HG03575 (cell line): ENCODE data around the gene FAM120C.

Experiments used
- ATAC-seq: cut with Tn5 transposase; IDR thresholded peaks from one replicate; pipeline ENCODE4 v1.9.1; 2021; ENCODE audit not compliant: unreplicated experiment, insufficient number of reproducible peaks, low FRiP score; ENCODE audit errors: extremely low read depth

The FAM120C gene, protein sequence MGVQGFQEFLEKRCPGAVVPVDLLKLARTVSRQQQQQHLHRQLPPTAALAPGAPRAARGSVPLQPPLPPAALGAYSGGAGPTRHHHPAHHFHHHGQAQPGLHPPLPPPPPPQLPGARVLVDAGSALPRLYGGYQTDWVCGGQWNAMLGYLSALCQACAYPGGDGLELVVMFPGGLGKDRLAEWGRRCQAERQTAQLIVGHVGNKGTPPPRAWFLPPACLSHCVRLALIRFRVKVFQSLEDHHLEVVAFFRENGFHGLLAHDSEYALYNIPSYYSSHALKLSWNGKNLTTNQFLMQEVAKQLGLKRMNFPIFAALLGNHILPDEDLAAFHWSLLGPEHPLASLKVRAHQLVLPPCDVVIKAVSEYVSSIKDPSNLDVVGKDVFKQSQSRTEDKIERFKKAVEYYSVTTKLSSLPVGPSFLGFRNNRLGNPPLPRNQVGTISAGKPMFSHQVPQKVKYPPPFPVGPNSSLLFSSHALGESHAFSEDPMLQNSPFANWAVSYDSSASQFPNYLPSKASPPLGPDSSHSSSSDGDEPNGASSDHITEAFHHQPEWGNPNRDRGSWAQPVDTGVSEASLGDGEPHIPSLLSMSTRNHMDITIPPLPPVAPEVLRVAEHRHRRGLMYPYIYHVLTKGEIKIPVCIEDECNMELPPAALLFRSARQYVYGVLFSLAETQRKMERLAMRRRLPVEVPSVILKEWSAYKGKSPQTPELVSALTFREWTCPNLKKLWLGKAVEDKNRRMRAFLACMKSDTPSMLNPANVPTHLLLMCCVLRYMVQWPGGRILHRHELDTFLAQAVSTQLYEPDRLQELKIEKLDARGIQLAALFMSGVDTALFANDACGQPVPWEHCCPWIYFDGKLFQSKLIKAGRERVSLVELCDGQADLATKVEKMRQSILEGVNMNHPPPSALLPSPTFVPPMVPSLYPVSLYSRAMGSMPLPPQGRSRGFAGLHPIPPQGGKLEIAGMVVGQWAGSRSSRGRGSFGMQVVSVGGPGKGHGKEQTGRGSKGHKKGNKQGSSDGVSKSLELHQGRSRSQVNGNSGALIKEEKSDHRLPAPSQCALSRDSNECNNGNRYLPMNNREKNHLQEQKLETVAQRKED

DNA sequence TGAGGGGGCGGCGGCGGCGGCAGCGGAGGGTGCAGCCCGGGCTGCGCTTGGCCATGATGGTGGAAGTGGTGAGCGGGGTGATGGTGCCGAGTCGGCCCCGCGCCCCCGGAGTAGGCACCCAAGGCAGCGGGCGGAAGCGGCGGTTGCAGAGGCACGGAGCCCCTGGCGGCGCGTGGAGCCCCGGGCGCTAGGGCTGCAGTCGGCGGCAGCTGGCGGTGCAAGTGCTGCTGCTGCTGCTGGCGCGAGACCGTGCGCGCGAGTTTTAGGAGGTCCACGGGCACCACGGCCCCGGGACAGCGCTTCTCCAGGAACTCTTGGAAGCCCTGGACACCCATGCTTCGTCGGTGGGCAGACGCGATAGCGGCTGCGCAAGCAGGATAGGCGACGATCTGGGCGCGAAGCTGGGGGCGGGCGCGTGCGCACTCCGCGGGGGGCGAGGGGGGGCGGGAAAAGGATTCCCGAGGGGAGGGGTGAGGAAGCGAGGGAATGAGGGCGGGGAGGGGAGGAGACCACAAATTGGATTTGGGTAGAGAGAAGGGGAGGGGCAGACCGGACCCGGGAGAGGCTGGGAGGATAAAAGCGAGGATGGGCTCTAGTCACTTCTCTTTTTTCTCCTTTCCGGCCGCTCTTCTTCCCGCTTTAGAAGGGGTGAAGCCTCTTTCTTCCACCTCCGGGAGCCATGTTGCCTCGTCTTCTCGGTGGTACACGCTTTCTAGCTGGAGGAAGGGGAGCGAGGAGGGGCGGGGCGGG is at the start of gene FAM120C:
Gene FAM120C, minus strand, starts transcription at position 391 of the 750 bp plus-strand sequence. Its CDS starts 56 bp downstream, at position 335.
- no peak for ATAC-seq

DNA sequence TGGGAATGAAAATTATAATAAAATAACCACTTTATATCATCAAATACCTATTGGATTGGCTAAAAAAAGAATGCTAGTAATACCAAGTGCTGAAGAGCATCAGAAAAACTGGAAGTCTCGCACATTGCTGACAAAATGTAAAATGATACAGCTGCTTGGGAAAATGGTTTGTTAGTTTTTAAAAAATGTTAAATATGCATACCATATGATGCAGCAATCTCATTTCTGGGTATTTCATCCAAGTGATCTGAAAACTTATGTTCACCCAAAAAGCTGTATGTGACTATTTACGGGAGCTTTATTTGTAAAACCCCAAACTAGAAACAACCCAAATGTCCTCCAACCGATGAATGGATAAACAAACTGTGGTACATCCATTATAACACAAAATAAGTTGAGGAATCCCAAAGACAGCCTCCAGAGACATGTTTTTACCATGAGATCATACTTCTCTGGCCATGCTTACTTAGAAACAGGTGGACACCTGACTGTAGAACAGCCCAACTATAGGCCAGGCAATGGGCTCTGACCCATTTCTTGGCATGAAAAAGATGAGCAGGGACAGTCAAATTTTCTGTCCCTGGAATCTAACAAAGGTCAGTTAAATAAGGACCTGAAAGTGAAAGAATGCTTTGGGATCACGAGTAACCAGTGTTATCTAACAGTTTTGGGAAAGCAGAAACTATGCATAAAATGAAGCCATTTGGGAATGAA is 47.5 kb upstream of the FAM120C start:
- ATAC-seq, result no peak

DNA sequence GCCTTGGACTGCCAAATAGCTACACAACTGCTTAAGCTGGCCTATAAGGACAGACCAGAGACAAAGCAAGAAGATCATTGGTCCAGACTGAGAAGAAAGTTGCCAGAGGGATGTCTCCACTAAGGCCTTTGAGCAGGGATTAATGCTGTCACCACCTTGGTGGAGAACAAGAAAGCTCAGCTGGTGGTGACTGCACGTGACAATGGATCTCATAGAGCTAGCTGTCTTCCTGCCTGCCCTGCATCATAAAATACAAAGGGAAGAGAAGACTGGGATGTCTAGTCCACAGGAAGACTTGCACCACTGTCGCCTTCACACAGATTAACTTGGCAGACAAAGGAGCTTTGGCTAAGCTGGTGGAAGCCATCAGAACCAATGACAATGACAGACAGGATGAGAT is 40.5 kb upstream of the FAM120C start:
- no peak for ATAC-seq

DNA sequence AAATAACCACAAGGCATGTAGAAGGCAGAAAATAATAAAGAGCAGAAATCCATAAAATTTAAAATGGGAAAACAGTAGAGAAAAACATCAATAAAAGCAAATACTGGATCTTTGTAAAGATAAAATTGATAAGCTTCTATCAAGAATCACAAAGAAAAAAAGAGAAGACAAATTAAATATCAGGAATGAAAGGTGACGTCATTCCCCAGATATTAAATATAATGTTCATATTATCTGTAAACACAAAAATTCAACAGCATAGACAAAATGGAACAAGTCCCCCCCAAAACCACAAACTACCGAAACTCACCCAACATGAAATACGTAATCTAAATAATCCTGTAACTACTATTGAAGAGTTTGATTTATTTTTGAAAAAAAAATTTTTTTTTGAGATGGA is 30.5 kb upstream of the FAM120C start:
- no peak for ATAC-seq

DNA sequence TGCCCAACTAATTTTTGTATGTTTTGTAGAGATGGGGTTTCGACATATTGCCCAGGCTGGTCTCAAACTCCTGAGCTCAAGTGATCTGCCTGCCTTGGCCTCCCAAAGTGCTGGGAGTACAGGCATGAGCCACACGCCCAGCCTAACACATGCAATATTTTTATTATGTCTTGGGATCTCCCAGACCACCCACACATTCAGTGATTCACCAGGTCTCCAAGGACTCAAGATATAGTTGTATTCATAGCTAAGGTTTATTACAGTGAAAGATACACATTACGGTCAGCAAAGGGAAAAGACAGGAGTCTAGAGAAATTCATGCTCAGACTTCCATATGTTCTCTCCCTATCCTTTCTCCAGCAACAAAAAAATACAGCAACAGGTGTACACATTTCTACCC is 25.5 kb upstream of the FAM120C start:
- no peak for ATAC-seq

DNA sequence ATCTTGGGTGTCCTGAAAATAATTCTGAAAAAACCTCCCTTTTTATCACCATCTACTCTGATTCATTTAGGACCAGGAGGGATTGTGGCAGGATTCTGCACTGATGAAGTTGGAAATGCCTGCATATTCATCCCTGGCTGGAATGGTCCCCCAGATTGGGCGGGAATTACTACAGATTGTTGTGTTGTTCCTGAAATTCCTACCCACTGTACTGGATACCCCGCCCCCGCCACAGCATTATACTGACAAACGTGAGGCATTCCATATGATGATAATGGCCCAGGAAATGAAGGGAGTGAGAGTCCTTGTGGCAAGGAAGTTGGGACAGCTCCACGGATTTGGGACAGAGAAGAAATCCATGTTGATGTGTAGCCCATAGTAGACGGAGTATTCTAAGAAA is 15.2 kb upstream of the FAM120C start:
- ATAC-seq, result no peak

DNA sequence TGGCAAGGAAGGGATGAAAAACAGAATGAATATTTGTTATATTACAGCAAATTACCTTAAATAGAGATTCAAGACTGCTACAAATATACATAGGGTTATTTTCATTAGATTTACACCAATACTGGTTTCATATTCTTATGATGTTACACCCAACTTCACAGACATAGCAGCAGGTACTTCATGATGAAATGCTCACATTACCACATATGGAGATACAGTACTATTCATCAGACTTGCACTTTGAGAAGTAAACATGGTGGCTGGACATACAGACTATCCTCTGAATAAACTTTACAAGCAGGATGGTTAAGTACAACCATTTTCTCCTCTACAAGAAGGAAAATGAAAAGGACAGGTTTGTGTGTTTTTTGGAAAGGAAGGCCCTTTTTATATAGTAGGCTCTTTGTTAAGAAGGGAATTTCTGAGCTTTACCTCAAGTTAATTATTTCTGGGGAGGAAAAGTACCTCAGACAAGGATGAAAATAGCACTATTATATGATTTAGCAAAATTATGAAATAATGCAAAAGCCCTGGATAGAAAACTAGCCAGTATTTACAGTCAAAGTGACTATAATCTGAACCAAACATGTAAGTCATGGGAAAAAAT is 12.0 kb upstream of the FAM120C start:
- ATAC-seq, result no peak

DNA sequence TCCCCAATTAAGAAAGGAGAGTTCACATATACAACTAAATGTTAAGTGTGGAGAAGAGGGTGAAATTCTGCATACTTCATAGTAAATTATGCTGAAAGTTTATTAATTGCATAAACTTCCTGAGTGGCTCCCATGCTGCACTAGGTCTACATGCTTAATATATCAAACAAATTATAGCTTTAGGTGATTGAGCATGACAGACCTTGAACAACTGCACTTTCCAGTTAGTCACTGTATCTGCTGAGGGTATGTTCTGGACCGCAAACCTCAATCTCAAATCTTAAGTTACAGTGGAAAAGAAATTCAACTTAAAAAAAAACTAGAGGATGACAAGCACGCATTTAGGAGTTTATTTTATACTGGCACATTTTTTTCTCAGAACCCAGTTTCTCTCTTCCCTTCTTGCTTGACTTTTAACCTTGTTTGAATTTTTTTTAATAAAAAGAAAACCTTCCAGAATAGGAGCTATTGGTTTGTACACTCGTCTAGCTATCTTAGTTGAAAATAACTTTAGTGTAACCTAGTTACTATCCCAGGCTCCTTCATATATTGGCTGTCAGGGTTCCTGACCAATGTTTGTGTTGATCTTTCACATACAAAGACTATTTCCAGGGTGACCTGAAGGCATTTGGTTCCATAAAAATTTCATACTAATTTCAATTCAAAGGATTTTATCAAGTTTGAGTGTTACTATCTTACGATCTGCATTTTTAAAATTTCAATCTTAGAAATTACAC is 10.2 kb upstream of the FAM120C start:
- ATAC-seq, result no peak

DNA sequence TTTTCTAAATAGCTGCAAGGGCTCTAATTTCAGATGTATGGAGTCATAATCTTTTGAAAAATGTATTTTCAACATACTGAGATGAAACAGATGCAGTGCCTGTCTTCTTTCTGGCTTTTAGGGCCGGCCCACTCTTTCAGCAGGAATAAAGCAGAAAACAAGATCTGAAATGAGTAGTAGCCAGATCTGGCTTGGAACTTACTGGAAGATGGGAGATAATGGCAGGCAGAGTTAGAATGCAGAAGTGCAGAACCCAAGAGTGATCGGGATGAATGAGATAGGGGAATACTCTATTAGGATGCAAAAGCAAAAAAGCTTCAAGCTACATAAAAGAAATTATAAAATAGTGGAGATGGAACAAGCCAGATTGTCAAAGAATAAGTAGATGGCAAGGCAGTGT is 1.4 kb upstream of the FAM120C start:
- no peak for ATAC-seq

DNA sequence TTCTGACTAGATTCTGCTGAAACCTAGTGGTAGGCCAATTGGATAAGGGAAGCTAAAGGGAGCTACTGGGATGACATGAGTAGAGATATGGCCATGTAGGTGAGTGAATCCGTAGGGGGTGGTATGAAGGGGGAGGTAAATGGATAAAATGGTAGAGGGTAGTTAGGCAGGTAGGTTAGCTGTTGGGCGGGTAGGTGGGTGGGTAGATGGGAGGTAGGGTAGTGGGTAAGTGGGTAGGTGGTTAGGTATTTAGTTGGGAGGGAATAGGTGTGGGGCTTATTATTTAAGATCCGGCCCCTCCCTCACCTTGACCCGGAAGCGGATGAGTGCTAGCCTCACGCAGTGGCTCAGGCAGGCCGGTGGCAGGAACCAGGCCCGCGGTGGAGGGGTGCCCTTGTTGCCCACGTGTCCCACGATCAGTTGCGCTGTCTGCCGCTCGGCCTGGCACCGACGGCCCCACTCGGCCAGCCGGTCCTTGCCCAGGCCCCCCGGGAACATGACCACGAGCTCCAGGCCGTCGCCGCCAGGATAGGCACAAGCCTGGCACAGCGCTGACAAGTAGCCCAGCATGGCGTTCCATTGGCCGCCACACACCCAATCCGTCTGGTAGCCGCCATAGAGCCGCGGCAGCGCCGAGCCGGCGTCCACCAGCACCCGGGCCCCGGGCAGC is 725 bp downstream of the FAM120C start:
- ATAC-seq, result no peak

DNA sequence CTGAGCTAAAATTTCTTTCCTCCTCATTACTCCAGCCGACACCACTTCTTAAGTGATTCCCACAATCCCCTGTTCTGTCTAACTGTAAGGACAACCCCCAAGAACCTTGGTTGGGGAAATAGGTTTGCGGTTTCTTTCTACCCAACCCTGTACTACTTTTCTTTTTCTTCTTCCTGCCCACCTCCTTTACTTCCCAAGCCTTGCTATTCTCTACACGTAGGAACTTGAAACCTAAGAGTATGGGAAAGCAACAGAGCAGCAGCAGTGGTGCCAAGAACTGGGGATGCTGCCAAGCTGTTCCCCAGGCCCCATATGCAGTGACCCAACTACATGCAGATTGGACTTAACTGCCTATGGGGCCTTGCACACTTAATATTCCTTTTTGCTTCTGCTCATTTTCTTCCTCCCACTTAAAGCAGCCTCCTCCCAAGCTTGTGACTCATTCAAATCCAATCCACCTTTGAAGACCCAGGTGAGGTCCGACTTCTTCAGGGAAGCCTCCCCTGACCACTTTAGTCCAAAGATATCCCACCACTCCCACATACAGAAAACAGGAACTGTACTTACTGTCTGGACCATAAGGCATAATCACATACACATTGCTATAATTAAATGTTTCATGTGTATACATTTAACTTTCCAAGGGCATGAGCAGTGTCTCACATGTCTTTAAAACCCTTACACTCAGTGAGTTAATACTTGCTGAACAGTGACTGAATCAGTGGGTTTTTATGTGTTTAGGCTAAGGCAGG is 1.7 kb downstream of the FAM120C start:
- no peak for ATAC-seq

DNA sequence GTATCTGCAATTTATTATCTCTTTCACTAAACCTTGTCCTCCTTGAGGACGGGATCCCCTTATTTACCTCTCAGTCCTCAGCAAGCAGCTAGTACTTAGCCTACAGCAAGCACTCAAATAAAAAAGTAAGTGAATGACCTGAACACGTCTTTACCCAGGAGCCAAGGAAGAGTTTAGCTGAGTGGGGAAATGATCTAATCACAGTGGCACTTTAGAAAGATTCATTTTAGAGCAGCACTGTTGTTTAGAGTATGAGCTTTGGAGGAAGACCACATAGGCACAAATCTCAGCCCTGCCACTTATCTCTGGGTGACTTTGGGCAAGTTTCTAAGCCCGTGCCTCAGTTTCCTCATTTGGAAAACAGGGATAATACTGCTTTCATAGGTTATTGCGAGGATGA is 2.7 kb downstream of the FAM120C start:
- ATAC-seq, result no peak

DNA sequence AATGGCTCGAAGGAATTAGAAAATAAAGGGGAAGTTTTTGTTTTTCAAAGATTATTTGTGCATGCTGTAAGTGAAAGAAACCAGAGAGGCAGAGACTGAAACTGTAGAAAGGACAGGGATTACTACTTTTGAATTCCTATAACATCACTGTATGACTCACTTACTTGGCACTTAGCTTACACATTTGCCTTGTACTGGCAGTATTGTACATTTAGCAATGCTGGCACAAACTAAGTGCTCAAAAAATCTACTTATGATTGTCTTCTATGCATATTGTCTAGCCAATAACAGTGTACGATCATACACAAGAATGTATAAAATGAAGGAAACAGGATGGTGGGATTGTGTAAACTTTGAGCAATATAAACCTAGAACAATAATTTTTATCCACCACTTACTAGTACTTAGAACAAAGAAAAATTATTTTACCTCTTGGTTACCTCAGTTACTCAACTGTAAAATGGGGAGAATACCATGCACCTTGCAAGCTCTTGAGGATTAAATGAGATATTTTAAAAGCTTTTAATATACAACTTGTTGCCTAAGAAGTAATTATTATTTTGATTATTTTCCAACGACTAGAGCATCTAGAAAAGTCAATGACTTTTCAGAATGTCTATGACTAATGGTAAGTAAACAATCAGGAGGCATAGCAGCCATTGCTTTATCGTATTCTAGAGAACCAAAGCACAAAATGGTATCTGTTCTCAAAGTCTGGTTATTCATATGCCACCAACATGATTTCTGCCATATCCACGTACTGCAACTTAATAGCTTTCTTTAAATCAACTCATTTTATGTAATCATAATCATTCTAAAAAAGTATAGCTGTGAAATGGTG is 4.7 kb downstream of the FAM120C start:
- no peak for ATAC-seq

DNA sequence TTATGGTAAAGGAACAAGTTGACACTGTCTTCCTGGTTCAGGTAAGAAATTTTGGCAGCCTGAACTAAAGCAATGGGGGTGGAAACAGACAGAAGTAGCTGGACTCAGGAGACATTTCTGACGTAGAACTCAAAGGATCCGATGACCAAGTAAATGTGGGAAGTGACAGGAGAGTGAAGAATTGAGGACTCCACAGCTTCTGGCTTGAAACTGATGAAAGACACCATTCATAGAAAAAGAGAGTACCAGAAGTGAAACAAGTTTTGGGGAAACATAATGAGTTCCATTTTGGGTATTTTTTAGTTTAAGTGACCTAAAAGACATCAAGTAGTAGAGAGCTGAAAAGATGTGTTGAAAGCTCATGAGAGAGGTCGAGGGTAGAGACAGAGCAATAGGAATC is 5.7 kb downstream of the FAM120C start:
- ATAC-seq, result no peak

DNA sequence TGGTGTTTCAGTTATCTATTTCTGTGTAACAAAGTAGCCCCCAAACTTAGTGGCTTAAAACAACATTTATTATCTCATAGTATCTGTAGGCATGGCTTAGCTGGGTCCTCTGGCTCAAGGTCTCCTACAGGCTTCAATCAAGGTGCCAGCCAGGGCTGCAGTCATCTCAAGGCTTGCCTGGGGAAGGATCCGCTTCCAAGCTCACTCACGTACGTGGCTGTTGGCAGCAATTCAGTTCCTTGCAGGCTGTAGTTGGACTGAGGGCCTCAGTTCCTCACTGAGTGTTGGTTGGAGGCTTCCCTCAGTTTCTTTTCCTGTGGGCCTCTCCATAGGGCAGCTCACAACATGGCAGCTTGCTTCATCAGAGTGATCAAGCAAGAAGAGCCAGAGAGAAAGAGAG is 9.3 kb downstream of the FAM120C start:
- no peak for ATAC-seq

DNA sequence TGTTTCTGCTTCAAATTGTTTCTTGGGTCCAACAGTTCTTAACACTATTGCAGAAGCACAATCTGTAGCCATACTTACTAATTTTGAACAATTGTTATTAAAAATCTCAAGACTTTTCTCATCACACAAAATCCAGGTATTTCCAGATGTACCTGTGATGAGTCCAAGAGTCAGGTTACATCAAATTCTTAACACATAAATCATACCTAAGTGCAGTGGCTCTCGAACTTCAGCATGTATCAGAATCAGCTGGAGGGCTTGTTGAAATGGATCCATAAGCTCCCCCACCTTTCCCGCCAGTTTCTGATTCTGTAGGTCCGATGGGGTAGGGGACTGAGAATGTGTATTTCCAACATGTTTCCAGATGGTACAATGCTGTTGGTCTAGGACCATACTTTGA is 10.6 kb downstream of the FAM120C start:
- ATAC-seq, result no peak
